WI38 (cell line): Measurements from ENCODE around the gene FDXR.

Source experiments
- H3K4me3 ChIP-seq: 2 replicates; pipeline ENCODE4 v1.5.1; 2011; ENCODE audit warnings: low read depth, mild to moderate bottlenecking, control low read depth, low read length
- TF ChIP-seq, protein P1 (sequence below): IDR thresholded peaks from 2 replicates; pipeline ENCODE4 v1.5.1; 2012; ENCODE audit warnings: low read depth, mild to moderate bottlenecking, control low read depth, low read length

FDXR gene

DNA sequence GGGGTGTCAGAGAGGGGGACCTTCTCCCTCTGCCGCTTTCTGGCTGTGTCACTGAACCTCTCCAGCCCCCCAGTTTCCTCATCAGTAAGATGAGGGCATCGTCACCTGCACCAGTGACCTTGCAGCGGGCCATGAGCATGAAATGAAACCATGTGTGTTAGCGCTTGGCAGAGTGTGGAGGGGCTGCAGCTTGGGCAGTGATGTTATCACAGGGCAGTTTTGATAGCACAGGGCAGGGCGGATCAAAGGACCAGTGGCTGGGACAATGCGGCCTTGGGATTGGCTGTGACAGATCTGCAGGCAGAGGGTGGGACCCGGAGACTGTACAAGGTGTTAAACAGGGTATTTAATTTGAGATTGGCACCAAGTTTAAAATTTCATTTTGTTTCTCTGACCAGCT, 57.7 kb downstream of the FDXR start:
- TF ChIP-seq, protein P1, sequence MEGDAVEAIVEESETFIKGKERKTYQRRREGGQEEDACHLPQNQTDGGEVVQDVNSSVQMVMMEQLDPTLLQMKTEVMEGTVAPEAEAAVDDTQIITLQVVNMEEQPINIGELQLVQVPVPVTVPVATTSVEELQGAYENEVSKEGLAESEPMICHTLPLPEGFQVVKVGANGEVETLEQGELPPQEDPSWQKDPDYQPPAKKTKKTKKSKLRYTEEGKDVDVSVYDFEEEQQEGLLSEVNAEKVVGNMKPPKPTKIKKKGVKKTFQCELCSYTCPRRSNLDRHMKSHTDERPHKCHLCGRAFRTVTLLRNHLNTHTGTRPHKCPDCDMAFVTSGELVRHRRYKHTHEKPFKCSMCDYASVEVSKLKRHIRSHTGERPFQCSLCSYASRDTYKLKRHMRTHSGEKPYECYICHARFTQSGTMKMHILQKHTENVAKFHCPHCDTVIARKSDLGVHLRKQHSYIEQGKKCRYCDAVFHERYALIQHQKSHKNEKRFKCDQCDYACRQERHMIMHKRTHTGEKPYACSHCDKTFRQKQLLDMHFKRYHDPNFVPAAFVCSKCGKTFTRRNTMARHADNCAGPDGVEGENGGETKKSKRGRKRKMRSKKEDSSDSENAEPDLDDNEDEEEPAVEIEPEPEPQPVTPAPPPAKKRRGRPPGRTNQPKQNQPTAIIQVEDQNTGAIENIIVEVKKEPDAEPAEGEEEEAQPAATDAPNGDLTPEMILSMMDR: no peak
- no peak overlapping the region for H3K4me3 ChIP-seq

DNA sequence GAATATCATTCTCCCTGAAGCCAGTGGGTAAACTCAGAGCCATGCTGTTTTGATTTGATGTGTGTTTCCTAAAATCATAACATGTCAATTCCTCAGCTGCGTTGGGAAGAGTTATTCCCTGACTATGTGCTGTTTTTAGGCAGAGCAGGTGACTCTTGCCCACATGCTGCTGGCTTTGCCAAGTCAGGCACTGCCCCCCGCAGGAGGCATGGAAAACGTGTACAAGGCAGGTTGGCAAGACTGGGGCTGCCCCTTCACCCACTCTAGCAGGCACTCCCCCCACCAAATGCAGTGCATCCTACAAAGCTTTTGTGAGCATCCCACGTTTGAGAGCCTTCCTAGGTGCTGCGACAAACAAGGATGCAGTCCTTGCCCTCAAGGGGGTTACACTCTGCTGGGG, 58.3 kb downstream of the FDXR start:
- TF ChIP-seq, protein P1: no peak
- H3K4me3 ChIP-seq: no peak overlapping the region
